ENCODE data around the gene RNF4.

The RNF4 gene

GRCh38 chr4:2441393-2442174 lies 27.3 kb upstream of the RNF4 start:
- TF ChIP-seq ZFX (IDR thresholded peaks at IDR 0.05), result no peak
- TF ChIP-seq CTCF (conservative IDR thresholded peaks at IDR 0.05), result peak; percentile 78
- no peak overlapping the region for H3K27ac ChIP-seq

- no peak for TF ChIP-seq ZFX (IDR thresholded peaks at IDR 0.05)
- no peak for TF ChIP-seq CTCF (conservative IDR thresholded peaks at IDR 0.05)
- H3K27ac ChIP-seq, result no peak overlapping the region
These were observed 26.5 kb upstream of the RNF4 start for GRCh38 chr4:2442175-2442993.

- TF ChIP-seq CTCF (conservative IDR thresholded peaks at IDR 0.05) (no peak), ZFX (IDR thresholded peaks at IDR 0.05) (no peak)
- H3K27ac ChIP-seq, result no peak overlapping the region
These were observed 25.7 kb upstream of the RNF4 start for GRCh38 chr4:2443061-2443730.

- no peak overlapping the region for H3K27ac ChIP-seq
- TF ChIP-seq CTCF (conservative IDR thresholded peaks at IDR 0.05) (no peak), ZFX (IDR thresholded peaks at IDR 0.05) (no peak)
These were observed 24.8 kb upstream of the RNF4 start for GRCh38 chr4:2443956-2444740.

GRCh38 chr4:2445130-2445529 lies 23.8 kb upstream of the RNF4 start:
- TF ChIP-seq CTCF (conservative IDR thresholded peaks at IDR 0.05) (no peak), ZFX (IDR thresholded peaks at IDR 0.05) (no peak)
- H3K27ac ChIP-seq, result no peak overlapping the region

GRCh38 chr4:2445571-2445970 lies 23.3 kb upstream of the RNF4 start:
- H3K27ac ChIP-seq, result no peak overlapping the region
- no peak for TF ChIP-seq CTCF (conservative IDR thresholded peaks at IDR 0.05)
- no peak for TF ChIP-seq ZFX (IDR thresholded peaks at IDR 0.05)

All from C4-2B (cell line).